Body of pancreas (tissue), 4 donors: Measurements from ENCODE around the gene ANKRD29.

Source experiments
- POLR2A ChIP-seq, 3 donors: fragments of 450-650 bp; IDR thresholded peaks; one replicate each; pipeline ENCODE4 v1.6.1; 2016; ENCODE audit warnings: antibody characterized with exemption in 3 of 3, mild to moderate bottlenecking in 2 of 3
- TF ChIP-seq, protein P1 (sequence below), 7 experiments: fragments of 450-650 bp in 4 of 7; fragments of 200-600 bp in 3 of 7; sonication (generic) in 3 of 7; IDR thresholded peaks; one replicate each; pipeline ENCODE4 v1.5.1; 2016 to 2019; ENCODE audit warnings: antibody characterized with exemption in 7 of 7

DNA sequence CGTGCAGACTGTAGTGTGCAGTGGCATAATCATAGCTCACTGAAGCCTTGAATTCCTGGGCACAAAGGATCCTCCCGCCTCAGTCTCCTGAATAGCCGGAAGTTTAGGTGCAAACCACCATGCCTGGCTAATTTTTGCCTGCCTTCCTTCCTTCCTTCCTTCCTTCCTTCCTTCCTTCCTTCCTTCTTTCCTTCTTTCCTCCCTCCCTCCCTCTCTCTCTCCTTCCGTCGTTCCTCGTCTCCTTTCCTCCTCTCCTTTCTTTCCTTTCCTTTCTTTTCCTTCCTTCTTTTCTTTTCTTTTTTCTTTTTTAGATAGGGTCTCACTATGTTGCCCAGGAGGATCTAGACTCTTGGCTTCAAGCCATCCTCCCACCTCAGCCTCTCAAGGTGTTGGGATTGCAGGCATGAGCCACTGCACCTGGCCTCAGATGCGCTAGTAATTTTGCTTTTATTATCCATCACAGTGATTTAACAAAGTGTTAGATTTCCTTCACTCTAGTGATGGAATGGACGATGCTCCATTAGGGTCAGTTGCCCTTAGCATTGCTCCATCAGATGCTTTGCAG lies 6.6 kb upstream of the ANKRD29 start:
- TF ChIP-seq, protein P1, sequence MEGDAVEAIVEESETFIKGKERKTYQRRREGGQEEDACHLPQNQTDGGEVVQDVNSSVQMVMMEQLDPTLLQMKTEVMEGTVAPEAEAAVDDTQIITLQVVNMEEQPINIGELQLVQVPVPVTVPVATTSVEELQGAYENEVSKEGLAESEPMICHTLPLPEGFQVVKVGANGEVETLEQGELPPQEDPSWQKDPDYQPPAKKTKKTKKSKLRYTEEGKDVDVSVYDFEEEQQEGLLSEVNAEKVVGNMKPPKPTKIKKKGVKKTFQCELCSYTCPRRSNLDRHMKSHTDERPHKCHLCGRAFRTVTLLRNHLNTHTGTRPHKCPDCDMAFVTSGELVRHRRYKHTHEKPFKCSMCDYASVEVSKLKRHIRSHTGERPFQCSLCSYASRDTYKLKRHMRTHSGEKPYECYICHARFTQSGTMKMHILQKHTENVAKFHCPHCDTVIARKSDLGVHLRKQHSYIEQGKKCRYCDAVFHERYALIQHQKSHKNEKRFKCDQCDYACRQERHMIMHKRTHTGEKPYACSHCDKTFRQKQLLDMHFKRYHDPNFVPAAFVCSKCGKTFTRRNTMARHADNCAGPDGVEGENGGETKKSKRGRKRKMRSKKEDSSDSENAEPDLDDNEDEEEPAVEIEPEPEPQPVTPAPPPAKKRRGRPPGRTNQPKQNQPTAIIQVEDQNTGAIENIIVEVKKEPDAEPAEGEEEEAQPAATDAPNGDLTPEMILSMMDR (IDR thresholded peaks at IDR 0.05) = no peak
- no peak for TF ChIP-seq POLR2A (IDR thresholded peaks at IDR 0.05)
